DND-41 (cell line): ENCODE data around the gene CRISPLD2.

ENCODE experiments used
- ATAC-seq: fragments of 200-7000 bp; cut with Tn5 transposase; 3 replicates; pipeline ENCODE4 v1.9.1; 2021; ENCODE audit warnings: low read depth; ENCODE audit not compliant: insufficient read depth
- DNase-seq: peaks from one replicate; pipeline ENCODE4 v3.0.0-alpha.2; 2020
- H2AFZ ChIP-seq: 2 replicates; pipeline ENCODE4 v1.6.0; 2012; ENCODE audit warnings: low read depth, low read length
- H3K27ac ChIP-seq: 2 replicates; pipeline ENCODE4 v1.5.1; 2012; ENCODE audit warnings: low read length, inconsistent platforms
- H3K27me3 ChIP-seq: fragments of 200-600 bp; sonication (generic); 2 replicates; pipeline ENCODE4 v1.6.0; 2012; ENCODE audit warnings: low read length, mild to moderate bottlenecking, inconsistent platforms; ENCODE audit not compliant: insufficient read depth, poor library complexity
- H3K36me3 ChIP-seq: 2 replicates; pipeline ENCODE4 v1.5.1; 2012; ENCODE audit warnings: low read length, inconsistent platforms; ENCODE audit not compliant: insufficient read depth
- H3K4me1 ChIP-seq: 2 replicates; pipeline ENCODE4 v1.5.1; 2012; ENCODE audit warnings: mild to moderate bottlenecking, low read length; ENCODE audit not compliant: insufficient read depth
- H3K4me2 ChIP-seq: 2 replicates; pipeline ENCODE4 v1.6.0; 2012; ENCODE audit warnings: mild to moderate bottlenecking, moderate library complexity, low read length, inconsistent platforms; ENCODE audit not compliant: insufficient read depth
- H3K4me3 ChIP-seq, 2 experiments: fragments of 200-600 bp in 1 of 2; shearing (Covaris generic) in 1 of 2; 2 replicates each; pipeline ENCODE4 v1.5.1; 2012 to 2016; ENCODE audit warnings: inconsistent platforms in 2 of 2, low read length in 2 of 2, mild to moderate bottlenecking in 2 of 2, low read depth in 1 of 2, moderate library complexity in 1 of 2
- H3K79me2 ChIP-seq: 2 replicates; pipeline ENCODE4 v1.6.0; 2012; ENCODE audit warnings: low read length, inconsistent platforms; ENCODE audit not compliant: insufficient read depth
- H3K9ac ChIP-seq: 2 replicates; pipeline ENCODE4 v1.6.0; 2012; ENCODE audit warnings: low read depth, mild to moderate bottlenecking, inconsistent platforms, low read length, moderate library complexity
- H3K9me3 ChIP-seq: 2 replicates; pipeline ENCODE4 v1.5.1; 2012; ENCODE audit warnings: low read length, moderate library complexity, mild to moderate bottlenecking, inconsistent platforms; ENCODE audit not compliant: insufficient read depth, severe bottlenecking
- H4K20me1 ChIP-seq: 2 replicates; pipeline ENCODE4 v1.6.0; 2012; ENCODE audit warnings: low read length; ENCODE audit not compliant: insufficient read depth
- EZH2 ChIP-seq: IDR thresholded peaks from 3 replicates; pipeline ENCODE4 v1.6.1; 2012; ENCODE audit warnings: borderline replicate concordance, low read depth, mild to moderate bottlenecking, moderate library complexity, low read length, inconsistent platforms; ENCODE audit not compliant: severe bottlenecking
- TF ChIP-seq, protein P1 (sequence below): IDR thresholded peaks from 2 replicates; pipeline ENCODE4 v1.5.1; 2012; ENCODE audit warnings: borderline replicate concordance, low read length, moderate library complexity, mild to moderate bottlenecking; ENCODE audit not compliant: poor library complexity, severe bottlenecking; ENCODE audit errors: extremely low read depth

CRISPLD2 gene

DNA sequence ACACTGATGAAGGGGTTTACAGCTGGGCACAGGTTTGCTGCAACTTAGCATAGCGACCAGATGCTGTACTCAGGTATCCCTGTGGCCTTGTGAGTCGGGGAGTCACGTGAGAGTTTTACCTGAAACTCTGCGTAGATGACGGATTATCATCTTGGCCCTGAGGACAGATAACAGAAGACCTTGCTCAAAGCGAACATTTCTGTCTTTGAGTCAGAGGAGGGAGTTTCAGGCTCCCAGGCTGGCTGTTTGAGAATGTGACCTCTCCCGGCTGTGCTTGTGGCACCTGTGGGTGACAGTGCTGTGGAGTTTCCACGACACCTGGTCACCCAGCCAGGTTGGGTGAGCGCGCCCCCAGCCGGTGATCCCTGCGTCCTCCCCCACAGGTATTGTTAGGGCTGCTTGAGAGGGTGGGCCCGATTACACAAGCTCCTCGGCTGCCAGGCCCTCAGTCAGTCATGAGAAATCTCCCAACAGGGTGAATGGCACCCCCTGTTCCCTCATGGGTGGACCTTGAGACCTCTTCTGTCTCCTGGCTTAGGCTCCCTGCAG is 44.4 kb upstream of the CRISPLD2 start:
- Histone ChIP-seq H3K36me3 (peaks cover 89% of the 10 kb centered on the region), H3K27me3 (no peaks in the 10 kb centered on the region), H3K9ac (no peak overlapping the region)

DNA sequence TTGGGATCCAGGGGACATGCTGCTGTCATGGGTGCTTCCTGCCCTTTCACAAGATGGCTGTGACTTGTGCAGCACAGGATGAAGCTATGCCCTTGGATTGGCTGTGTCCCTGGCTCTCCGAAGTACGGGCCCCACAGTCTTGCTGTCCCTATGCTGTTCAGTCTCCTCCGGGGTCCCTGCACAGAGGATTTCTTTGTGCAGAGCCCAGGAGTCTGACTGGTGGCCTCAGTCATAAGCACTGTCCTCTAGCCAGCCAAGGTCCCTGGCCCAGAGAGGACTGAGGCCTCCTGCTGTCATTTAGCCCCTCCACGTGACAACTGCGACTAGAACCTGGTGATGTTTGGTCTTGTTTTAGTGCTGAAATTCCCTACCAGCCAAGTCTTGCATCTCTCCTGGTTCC is 42.4 kb upstream of the CRISPLD2 start:
- peaks cover 73% of the 10 kb centered on the region for H3K36me3 ChIP-seq
- H3K4me2 ChIP-seq = no peak overlapping the region
- no peak overlapping the region for H2AFZ ChIP-seq
- H3K79me2 ChIP-seq = no peaks in the 10 kb centered on the region
- H3K27ac ChIP-seq = no peak overlapping the region
- H3K9me3 ChIP-seq = no peaks in the 10 kb centered on the region
- H3K27me3 ChIP-seq = no peaks in the 10 kb centered on the region
- ATAC-seq (no peak), DNase-seq (no peak)
- H4K20me1 ChIP-seq = peaks cover 5% of the 10 kb centered on the region; the same call in 1 of the 2 replicates
- H3K9ac ChIP-seq = no peak overlapping the region
- TF ChIP-seq, protein P1, sequence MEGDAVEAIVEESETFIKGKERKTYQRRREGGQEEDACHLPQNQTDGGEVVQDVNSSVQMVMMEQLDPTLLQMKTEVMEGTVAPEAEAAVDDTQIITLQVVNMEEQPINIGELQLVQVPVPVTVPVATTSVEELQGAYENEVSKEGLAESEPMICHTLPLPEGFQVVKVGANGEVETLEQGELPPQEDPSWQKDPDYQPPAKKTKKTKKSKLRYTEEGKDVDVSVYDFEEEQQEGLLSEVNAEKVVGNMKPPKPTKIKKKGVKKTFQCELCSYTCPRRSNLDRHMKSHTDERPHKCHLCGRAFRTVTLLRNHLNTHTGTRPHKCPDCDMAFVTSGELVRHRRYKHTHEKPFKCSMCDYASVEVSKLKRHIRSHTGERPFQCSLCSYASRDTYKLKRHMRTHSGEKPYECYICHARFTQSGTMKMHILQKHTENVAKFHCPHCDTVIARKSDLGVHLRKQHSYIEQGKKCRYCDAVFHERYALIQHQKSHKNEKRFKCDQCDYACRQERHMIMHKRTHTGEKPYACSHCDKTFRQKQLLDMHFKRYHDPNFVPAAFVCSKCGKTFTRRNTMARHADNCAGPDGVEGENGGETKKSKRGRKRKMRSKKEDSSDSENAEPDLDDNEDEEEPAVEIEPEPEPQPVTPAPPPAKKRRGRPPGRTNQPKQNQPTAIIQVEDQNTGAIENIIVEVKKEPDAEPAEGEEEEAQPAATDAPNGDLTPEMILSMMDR = no peak
- TF ChIP-seq EZH2 = no peak
- no peaks in the 10 kb centered on the region for H3K4me1 ChIP-seq
- no peak overlapping the region for H3K4me3 ChIP-seq

More for the DNA sequence above, 44.4 kb upstream of the CRISPLD2 start:
- Histone ChIP-seq H3K4me1 (no peaks in the 10 kb centered on the region), H3K4me3 (no peak overlapping the region), H4K20me1 (peaks cover 9% of the 10 kb centered on the region; the same call in 1 of the 2 replicates), H3K9me3 (no peaks in the 10 kb centered on the region), H3K79me2 (no peaks in the 10 kb centered on the region), H2AFZ (no peak overlapping the region), H3K4me2 (no peak overlapping the region), H3K27ac (no peak overlapping the region)
- TF ChIP-seq, protein P1 = no peak
- no peak for TF ChIP-seq EZH2
- DNase-seq (no peak), ATAC-seq (no peak)

DNA sequence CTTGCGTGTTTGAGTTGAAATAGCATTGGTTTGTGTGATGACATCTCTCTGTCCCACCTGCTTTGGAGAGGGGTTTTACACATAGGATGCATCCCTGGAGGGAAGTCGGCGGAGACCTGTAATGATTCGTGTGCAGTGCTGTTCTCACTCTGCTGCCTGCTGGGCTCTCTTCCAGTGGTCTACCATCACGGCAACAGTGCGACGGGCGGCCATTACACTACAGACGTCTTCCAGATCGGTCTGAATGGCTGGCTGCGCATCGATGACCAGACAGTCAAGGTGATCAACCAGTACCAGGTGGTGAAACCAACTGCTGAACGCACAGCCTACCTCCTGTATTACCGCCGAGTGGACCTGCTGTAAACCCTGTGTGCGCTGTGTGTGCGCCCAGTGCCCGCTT is 41.1 kb upstream of the CRISPLD2 start:
- Histone ChIP-seq H3K27ac (no peak overlapping the region), H4K20me1 (peaks cover 3% of the 10 kb centered on the region; the same call in 1 of the 2 replicates), H3K4me3 (no peak overlapping the region), H3K4me1 (no peaks in the 10 kb centered on the region), H3K9ac (no peak overlapping the region), H2AFZ (no peak overlapping the region), H3K27me3 (no peaks in the 10 kb centered on the region), H3K36me3 (peaks cover 60% of the 10 kb centered on the region), H3K4me2 (no peak overlapping the region), H3K9me3 (no peaks in the 10 kb centered on the region), H3K79me2 (no peaks in the 10 kb centered on the region)
- no peak for DNase-seq
- no peak for TF ChIP-seq EZH2
- TF ChIP-seq, protein P1 = no peak
- ATAC-seq = no peak

DNA sequence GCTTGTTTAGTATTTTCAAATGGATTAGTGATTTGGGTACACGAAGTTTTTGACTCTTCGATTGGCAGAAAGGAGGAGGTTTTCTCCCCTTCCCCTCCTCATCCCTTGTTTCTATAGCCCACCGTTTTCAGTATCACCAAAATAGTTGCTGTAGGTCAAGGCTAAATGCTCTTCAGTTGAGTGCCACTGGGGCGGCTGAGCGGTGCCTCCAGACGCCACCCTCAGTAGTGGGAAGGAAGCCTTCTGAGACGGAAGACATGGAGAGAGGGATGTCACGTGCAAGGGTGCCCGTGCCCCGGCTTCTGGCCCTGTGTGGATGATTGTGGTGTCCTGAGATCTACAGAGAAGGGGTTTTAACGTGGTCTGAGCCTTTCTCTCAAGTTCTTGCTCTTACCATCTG is 39.7 kb upstream of the CRISPLD2 start:
- no peak for TF ChIP-seq EZH2
- TF ChIP-seq, protein P1 = no peak
- Histone ChIP-seq H3K79me2 (no peaks in the 10 kb centered on the region), H2AFZ (no peak overlapping the region), H3K9ac (no peak overlapping the region), H3K27ac (no peak overlapping the region), H3K4me2 (no peak overlapping the region), H3K4me3 (no peak overlapping the region), H3K4me1 (no peaks in the 10 kb centered on the region), H3K36me3 (peaks cover 49% of the 10 kb centered on the region), H3K9me3 (no peaks in the 10 kb centered on the region), H4K20me1 (peaks cover 3% of the 10 kb centered on the region; the same call in 1 of the 2 replicates), H3K27me3 (no peaks in the 10 kb centered on the region)
- DNase-seq = no peak
- ATAC-seq = no peak
